GM12873 (cell line): Measurements from ENCODE around the gene MBTPS2.

Experiments used
- CTCF ChIP-seq: IDR thresholded peaks from 2 replicates; pipeline ENCODE4 v1.5.1; 2012; ENCODE audit warnings: low read depth, mild to moderate bottlenecking, moderate library complexity, low read length, control low read depth; ENCODE audit not compliant: insufficient read depth; ENCODE audit errors: missing control alignments

MBTPS2 gene

GRCh38 chrX:21863241-21863640 is 23.8 kb downstream of the MBTPS2 start:
- TF ChIP-seq CTCF: no peak

GRCh38 chrX:21865436-21865835 is 26.0 kb downstream of the MBTPS2 start:
- no peak for TF ChIP-seq CTCF

- no peak for TF ChIP-seq CTCF
Observed at GRCh38 chrX:21870494-21870893, 31.1 kb downstream of the MBTPS2 start.

GRCh38 chrX:21873063-21873775 is 33.8 kb downstream of the MBTPS2 start:
- no peak for TF ChIP-seq CTCF

- TF ChIP-seq CTCF: no peak
Observed at GRCh38 chrX:21875013-21875412, 35.6 kb downstream of the MBTPS2 start.

GRCh38 chrX:21881881-21882574 is 42.6 kb downstream of the MBTPS2 start:
- TF ChIP-seq CTCF: no peak

- no peak for TF ChIP-seq CTCF
Observed at GRCh38 chrX:21883258-21883657, 43.8 kb downstream of the MBTPS2 start.
